H9 (cell line): ENCODE measurements around the gene ROCK2. TPM values are rescaled to one million over a fixed set of nuclear protein-coding genes. Genes with fewer than 3 reads are reported as not detected.

Experiments
- DNase-seq: peaks from one replicate; pipeline ENCODE4 v3.0.0-alpha.2; 2017
- H2AFZ ChIP-seq: one replicate; pipeline ENCODE4 v1.6.1; 2013; ENCODE audit warnings: mild to moderate bottlenecking, low read length, control low read depth, moderate library complexity
- H2AK5ac ChIP-seq: 2 replicates; pipeline ENCODE4 v1.6.1; 2013; ENCODE audit warnings: low read length, control low read depth, mixed read lengths; ENCODE audit not compliant: insufficient read length
- H2BK120ac ChIP-seq: one replicate; pipeline ENCODE4 v1.6.1; 2013; ENCODE audit warnings: low read depth, mild to moderate bottlenecking, low read length, control low read depth, inconsistent platforms; ENCODE audit not compliant: poor library complexity, severe bottlenecking
- H2BK12ac ChIP-seq: 2 replicates; pipeline ENCODE4 v1.6.1; 2013; ENCODE audit warnings: low read length, control low read depth, mixed read lengths, low read depth; ENCODE audit not compliant: insufficient read length
- H2BK15ac ChIP-seq: 2 replicates; pipeline ENCODE4 v1.6.1; 2013; ENCODE audit warnings: low read depth, low read length, control low read depth
- H2BK20ac ChIP-seq: one replicate; pipeline ENCODE4 v1.6.1; 2013; ENCODE audit warnings: low read depth, mild to moderate bottlenecking, low read length, control low read depth, inconsistent platforms; ENCODE audit not compliant: poor library complexity, severe bottlenecking
- H2BK5ac ChIP-seq: 2 replicates; pipeline ENCODE4 v1.6.1; 2013; ENCODE audit warnings: low read length, control low read depth, mixed read lengths; ENCODE audit not compliant: insufficient read length
- H3K14ac ChIP-seq: 2 replicates; pipeline ENCODE4 v1.6.1; 2013; ENCODE audit warnings: low read length, control low read depth; ENCODE audit not compliant: insufficient read depth
- H3K18ac ChIP-seq: 2 replicates; pipeline ENCODE4 v1.6.1; 2013; ENCODE audit warnings: low read depth, mild to moderate bottlenecking, mixed read lengths, low read length, control low read depth; ENCODE audit not compliant: insufficient read length
- H3K23ac ChIP-seq: 2 replicates; pipeline ENCODE4 v1.6.1; 2013; ENCODE audit warnings: low read length, control low read depth, mixed read lengths, low read depth; ENCODE audit not compliant: insufficient read length
- H3K23me2 ChIP-seq: 2 replicates; pipeline ENCODE4 v1.6.1; 2013; ENCODE audit warnings: low read depth, mild to moderate bottlenecking, mixed read lengths, low read length, control low read depth; ENCODE audit not compliant: insufficient read length, poor library complexity, severe bottlenecking
- H3K27ac ChIP-seq: 2 replicates; pipeline ENCODE4 v1.5.1; 2013; ENCODE audit warnings: low read length, control low read depth, mixed read lengths, low read depth; ENCODE audit not compliant: insufficient read length
- H3K27me3 ChIP-seq: 2 replicates; pipeline ENCODE4 v1.6.1; 2013; ENCODE audit warnings: low read length, control low read depth, inconsistent platforms; ENCODE audit not compliant: insufficient read depth
- H3K4ac ChIP-seq: 2 replicates; pipeline ENCODE4 v1.6.1; 2013; ENCODE audit warnings: low read depth, mild to moderate bottlenecking, control low read depth, inconsistent platforms, low read length, moderate library complexity
- H3K4me1 ChIP-seq: 2 replicates; pipeline ENCODE4 v1.6.1; 2013; ENCODE audit warnings: low read length, control low read depth, inconsistent platforms; ENCODE audit not compliant: insufficient read depth
- H3K4me2 ChIP-seq: 2 replicates; pipeline ENCODE4 v1.6.1; 2013; ENCODE audit warnings: low read length, control low read depth, mixed read lengths; ENCODE audit not compliant: insufficient read length, insufficient read depth
- H3K56ac ChIP-seq: 2 replicates; pipeline ENCODE4 v1.6.1; 2013; ENCODE audit warnings: low read depth, mild to moderate bottlenecking, mixed read lengths, low read length, control low read depth; ENCODE audit not compliant: insufficient read length
- H3K79me1 ChIP-seq: 2 replicates; pipeline ENCODE4 v1.6.1; 2013; ENCODE audit warnings: low read depth, mild to moderate bottlenecking, moderate library complexity, low read length, control low read depth, inconsistent platforms; ENCODE audit not compliant: insufficient read depth, poor library complexity, severe bottlenecking
- H3K79me2 ChIP-seq: 2 replicates; pipeline ENCODE4 v1.6.1; 2013; ENCODE audit warnings: low read length, control low read depth, inconsistent platforms; ENCODE audit not compliant: insufficient read depth
- H3K9ac ChIP-seq: 2 replicates; pipeline ENCODE4 v1.6.1; 2013; ENCODE audit warnings: low read length, control low read depth, mixed read lengths; ENCODE audit not compliant: insufficient read length; ENCODE audit errors: extremely low read depth
- H3K9me3 ChIP-seq: one replicate; pipeline ENCODE4 v1.6.1; 2013; ENCODE audit warnings: low read depth, low read length, inconsistent platforms; ENCODE audit not compliant: control insufficient read depth
- H3T11ph ChIP-seq: one replicate; pipeline ENCODE4 v1.6.1; 2013; ENCODE audit warnings: mild to moderate bottlenecking, low read length, control low read depth, inconsistent platforms
- H4K20me1 ChIP-seq: one replicate; pipeline ENCODE4 v1.6.1; 2013; ENCODE audit not compliant: control insufficient read depth, insufficient read length, insufficient read depth
- H4K5ac ChIP-seq: 2 replicates; pipeline ENCODE4 v1.6.1; 2013; ENCODE audit warnings: low read depth, mild to moderate bottlenecking, mixed read lengths, low read length, control low read depth; ENCODE audit not compliant: insufficient read length
- H4K8ac ChIP-seq: replicated peaks from 2 replicates; pipeline ENCODE4 v1.6.1; 2013; ENCODE audit warnings: low read length, control low read depth, mixed read lengths, low read depth; ENCODE audit not compliant: insufficient read length
- H4K91ac ChIP-seq: 2 replicates; pipeline ENCODE4 v1.6.1; 2013; ENCODE audit warnings: low read depth, mild to moderate bottlenecking, moderate library complexity, mixed read lengths, low read length, control low read depth; ENCODE audit not compliant: insufficient read length
- H3K27ac Mint-ChIP-seq, 3 experiments: 2 replicates in 2 of 3; 3 replicates in 1 of 3; pipeline ENCODE4 v1.8.0; 2020 to 2021; ENCODE audit warnings: mixed read lengths in 3 of 3, mild to moderate bottlenecking in 1 of 3, moderate library complexity in 1 of 3
- H3K27me3 Mint-ChIP-seq: 2 replicates; pipeline ENCODE4 v1.8.0; 2021; ENCODE audit warnings: low read depth, mild to moderate bottlenecking, moderate library complexity, mixed read lengths
- H3K36me3 Mint-ChIP-seq, 3 experiments: 2 replicates in 2 of 3; 3 replicates in 1 of 3; pipeline ENCODE4 v1.8.0; 2020 to 2021; ENCODE audit warnings: low read depth in 3 of 3, mixed read lengths in 3 of 3; ENCODE audit not compliant: insufficient read depth in 1 of 3
- H3K4me1 Mint-ChIP-seq, 2 experiments: 2 replicates each; pipeline ENCODE4 v1.8.0; 2020; ENCODE audit warnings: mixed read lengths in 2 of 2
- H3K4me3 Mint-ChIP-seq, 2 experiments: 2 replicates in 1 of 2; 3 replicates in 1 of 2; pipeline ENCODE4 v1.8.0; 2020 to 2021; ENCODE audit warnings: mild to moderate bottlenecking in 2 of 2, mixed read lengths in 2 of 2, moderate library complexity in 1 of 2
- H3K9me3 Mint-ChIP-seq, 2 experiments: 2 replicates in 1 of 2; 3 replicates in 1 of 2; pipeline ENCODE4 v1.8.0; 2020; ENCODE audit warnings: mild to moderate bottlenecking in 2 of 2, mixed read lengths in 2 of 2, moderate library complexity in 1 of 2
- CTCF ChIP-seq: fragments of 200-600 bp; sonication (generic); conservative IDR thresholded peaks from 3 replicates; pipeline ENCODE4 v1.8.0; 2021; ENCODE audit warnings: antibody characterized with exemption, mild to moderate bottlenecking
- WGBS: extraction: QIAGEN DNeasy Blood & Tissue Kit; methylation state at CpG from one replicate; pipeline ENCODE4 v1.1.7; 2013; ENCODE audit warnings: missing lambda C conversion rate, low lambda C conversion rate, mixed read lengths; ENCODE audit not compliant: insufficient read length; ENCODE audit errors: extremely low coverage; 5-methylcytosine and 5-hydroxymethylcytosine counted together
- total RNA-seq: library from RNA; stranded (reverse); gene quantifications from 2 replicates; pipeline ENCODE4 v1.2.1, GENCODE V29; 2021

ROCK2 gene
- total RNA-seq, 1 experiment from 2014 or later, result 33.2 TPM

GRCh38 chr2:11144738-11145079 lies 199.7 kb downstream of the ROCK2 start:
- Mint-ChIP-seq H3K36me3 (peaks cover 0 to 9% (median 0%) of the 10 kb centered on the region in 3 experiments; a peak in 1 of 7 replicates), H3K4me1 (no peaks in the 10 kb centered on the region), H3K27me3 (peaks cover 4% of the 10 kb centered on the region; the same call in 1 of the 2 replicates), H3K9me3 (peaks cover 0 to 3% of the 10 kb centered on the region in 2 experiments; a peak in 2 of 5 replicates), H3K4me3 (no peak overlapping the region), H3K27ac (no peak overlapping the region; a peak in 1 of 7 replicates)
- H3K9ac ChIP-seq, result no peak overlapping the region
- no peaks in the 10 kb centered on the region for H3K4me1 ChIP-seq
- no peak overlapping the region for H4K91ac ChIP-seq
- H3K4ac ChIP-seq, result no peak overlapping the region
- no peaks in the 10 kb centered on the region for H3K23me2 ChIP-seq
- no peak overlapping the region for H3K23ac ChIP-seq
- TF ChIP-seq CTCF, result no peak
- H2AFZ ChIP-seq, result no peak overlapping the region
- DNase-seq, result no peak
- H3T11ph ChIP-seq, result no peak overlapping the region
- no peak overlapping the region for H3K14ac ChIP-seq
- H2AK5ac ChIP-seq, result no peak overlapping the region
- no peaks in the 10 kb centered on the region for H4K20me1 ChIP-seq
- no peaks in the 10 kb centered on the region for H3K79me2 ChIP-seq
- no peak overlapping the region for H2BK5ac ChIP-seq
- H2BK20ac ChIP-seq, result no peak overlapping the region
- no peak overlapping the region for H3K56ac ChIP-seq
- H3K79me1 ChIP-seq, result no peaks in the 10 kb centered on the region
- H4K5ac ChIP-seq, result no peak overlapping the region
- H4K8ac ChIP-seq, result no peak overlapping the region
- WGBS, result no CpG with 5 or more reads among the region's 6 CpGs
- H2BK12ac ChIP-seq, result no peak overlapping the region
- no peak overlapping the region for H3K27ac ChIP-seq
- no peak overlapping the region for H2BK15ac ChIP-seq
- no peaks in the 10 kb centered on the region for H3K27me3 ChIP-seq
- no peak overlapping the region for H3K4me2 ChIP-seq
- H2BK120ac ChIP-seq, result no peak overlapping the region
- H3K9me3 ChIP-seq, result no peaks in the 10 kb centered on the region
- H3K18ac ChIP-seq, result no peak overlapping the region
